GM18873 (cell line): ENCODE data around the gene ALDOA.
A peak's percentile ranks its signal among the peaks of the same experiment; 100 is the strongest.

Experiments
- ATAC-seq: cut with Tn5 transposase; IDR thresholded peaks from one replicate; pipeline ENCODE4 v1.9.1; 2021; ENCODE audit warnings: mild to moderate bottlenecking, moderate library complexity, moderate number of reproducible peaks; ENCODE audit not compliant: unreplicated experiment, low FRiP score

ALDOA gene

GRCh38 chr16:30088237-30088831 is 22.8 kb downstream of the ALDOA start:
- ATAC-seq, result no peak

GRCh38 chr16:30088832-30089624 is 23.5 kb downstream of the ALDOA start:
- no peak for ATAC-seq

GRCh38 chr16:30090610-30091331 is 25.2 kb downstream of the ALDOA start:
- ATAC-seq, result no peak

- peak; percentile 56 for ATAC-seq
Measured at GRCh38 chr16:30091474-30092372, 26.2 kb downstream of the ALDOA start, which contains the start of gene TBX6. TBX6 (minus strand) TSS chr16:30091924; CDS start chr16:30091193, 731 bp downstream.

GRCh38 chr16:30092373-30093010 is 26.9 kb downstream of the ALDOA start:
- peak; percentile 47 for ATAC-seq

GRCh38 chr16:30094541-30095165 is 29.1 kb downstream of the ALDOA start:
- no peak for ATAC-seq

GRCh38 chr16:30095166-30096078 is 29.9 kb downstream of the ALDOA start:
- ATAC-seq, result no peak

- no peak for ATAC-seq
Measured at GRCh38 chr16:30096105-30096861, 30.7 kb downstream of the ALDOA start, which contains the start of gene YPEL3. YPEL3 (minus strand) TSS chr16:30096213; CDS start chr16:30095482, 731 bp downstream.

- ATAC-seq, result no peak
Measured at GRCh38 chr16:30096862-30097563, 31.5 kb downstream of the ALDOA start.

- no peak for ATAC-seq
Measured at GRCh38 chr16:30104090-30104489, 38.5 kb downstream of the ALDOA start.

- no peak for ATAC-seq
Measured at GRCh38 chr16:30104492-30104891, 38.9 kb downstream of the ALDOA start.

- no peak for ATAC-seq
Measured at GRCh38 chr16:30108059-30108850, 42.7 kb downstream of the ALDOA start.

GRCh38 chr16:30110661-30111060 is 45.1 kb downstream of the ALDOA start:
- ATAC-seq, result no peak

- ATAC-seq, result no peak
Measured at GRCh38 chr16:30112197-30113030, 46.9 kb downstream of the ALDOA start.

- ATAC-seq, result no peak
Measured at GRCh38 chr16:30113031-30113710, 47.6 kb downstream of the ALDOA start, which contains the start of gene GDPD3. GDPD3 (minus strand) TSS chr16:30113537; CDS start chr16:30113478, 59 bp downstream.
